HEK293 (cell line): ENCODE measurements around the gene OLA1.

Experiments
- CTCF ChIA-PET: fragments of 350-600 bp; formaldehyde crosslinking; extraction: SDS; loops from one replicate; lab custom pipeline; 2021; ENCODE audit warnings: antibody characterized with exemption; lab: Yijun Ruan, JAX
- POLR2A ChIA-PET: fragments of 300-600 bp; formaldehyde crosslinking; extraction: SDS; loops from one replicate; lab custom pipeline; 2020; ENCODE audit warnings: antibody characterized with exemption, inconsistent platforms; lab: Yijun Ruan, JAX
- H3K27ac ChIP-seq: fragments of 200-500 bp; sonication (Bioruptor generic); 2 replicates; pipeline ENCODE4 v1.5.1; 2014; ENCODE audit warnings: low read depth, low read length, control low read depth, inconsistent platforms; ENCODE audit errors: extremely low read depth
- H3K36me3 ChIP-seq, 2 experiments: fragments of 200-500 bp in 1 of 2; sonication (Bioruptor generic) in 1 of 2; 1 replicate in 1 of 2; 2 replicates in 1 of 2; pipeline ENCODE4 v1.5.1; 2014 to 2017; ENCODE audit warnings: inconsistent platforms in 2 of 2, low read length in 2 of 2; ENCODE audit not compliant: control insufficient read depth in 2 of 2, insufficient read depth in 1 of 2
- H3K4me1 ChIP-seq: fragments of 200-500 bp; sonication (Bioruptor generic); 2 replicates; pipeline ENCODE4 v1.5.1; 2014; ENCODE audit warnings: mild to moderate bottlenecking, low read length, inconsistent platforms; ENCODE audit not compliant: control insufficient read depth, insufficient read depth
- H3K4me3 ChIP-seq: 2 replicates; pipeline ENCODE4 v1.5.1; 2011; ENCODE audit warnings: low read depth, mild to moderate bottlenecking, control low read depth, low read length, moderate library complexity
- H3K9me3 ChIP-seq: fragments of 200-500 bp; sonication (Bioruptor generic); 2 replicates; pipeline ENCODE4 v1.5.1; 2014; ENCODE audit warnings: low read depth, low read length, inconsistent platforms; ENCODE audit not compliant: control insufficient read depth, insufficient read depth
- GLIS1 ChIP-seq: fragments of 450-650 bp; formaldehyde crosslinking; IDR thresholded peaks from 2 replicates; pipeline ENCODE4 v1.5.1; 2016; ENCODE audit warnings: missing biosample characterization, missing genetic modification characterization
- IKZF3 ChIP-seq: fragments of 450-650 bp; IDR thresholded peaks from 2 replicates; pipeline ENCODE4 v1.5.0; 2018; ENCODE audit warnings: missing biosample characterization, mild to moderate bottlenecking, missing genetic modification characterization, moderate library complexity
- YY2 ChIP-seq: fragments of 450-650 bp; formaldehyde crosslinking; IDR thresholded peaks from 2 replicates; pipeline ENCODE4 v1.5.1; 2016; ENCODE audit warnings: missing biosample characterization, missing genetic modification characterization
- ZBTB7A ChIP-seq: fragments of 450-650 bp; formaldehyde crosslinking; IDR thresholded peaks from 2 replicates; pipeline ENCODE4 v1.5.1; 2016; ENCODE audit warnings: low read depth, missing biosample characterization, missing genetic modification characterization
- ZFP3 ChIP-seq: fragments of 450-650 bp; formaldehyde crosslinking; IDR thresholded peaks from 2 replicates; pipeline ENCODE4 v1.5.1; 2016; ENCODE audit warnings: low read depth, missing biosample characterization, missing genetic modification characterization
- ZNF133 ChIP-seq: fragments of 450-650 bp; formaldehyde crosslinking; IDR thresholded peaks from 2 replicates; pipeline ENCODE4 v1.5.1; 2016; ENCODE audit warnings: missing biosample characterization, missing genetic modification characterization
- ZNF16 ChIP-seq: fragments of 450-650 bp; formaldehyde crosslinking; IDR thresholded peaks from 2 replicates; pipeline ENCODE4 v1.5.1; 2016; ENCODE audit warnings: low read depth, missing biosample characterization, missing genetic modification characterization
- ZNF266 ChIP-seq: fragments of 450-650 bp; formaldehyde crosslinking; IDR thresholded peaks from 2 replicates; pipeline ENCODE4 v1.5.1; 2016; ENCODE audit warnings: missing biosample characterization, missing genetic modification characterization, low read depth
- ZNF391 ChIP-seq: fragments of 450-650 bp; formaldehyde crosslinking; IDR thresholded peaks from 2 replicates; pipeline ENCODE4 v1.5.1; 2016; ENCODE audit warnings: low read depth, missing biosample characterization, missing genetic modification characterization, borderline replicate concordance
- ZNF404 ChIP-seq: fragments of 450-650 bp; formaldehyde crosslinking; IDR thresholded peaks from 2 replicates; pipeline ENCODE4 v1.5.1; 2017; ENCODE audit warnings: missing biosample characterization, missing genetic modification characterization
- ZNF610 ChIP-seq: fragments of 450-650 bp; formaldehyde crosslinking; IDR thresholded peaks from 2 replicates; pipeline ENCODE4 v1.5.1; 2016; ENCODE audit warnings: missing biosample characterization, missing genetic modification characterization, borderline replicate concordance
- ZNF626 ChIP-seq: fragments of 450-650 bp; sonication (Bioruptor Pico); formaldehyde crosslinking; IDR thresholded peaks from 2 replicates; pipeline ENCODE4 v1.5.1; 2018; ENCODE audit warnings: missing biosample characterization, missing genetic modification characterization, inconsistent platforms
- ZSCAN30 ChIP-seq: fragments of 450-650 bp; IDR thresholded peaks from 2 replicates; pipeline ENCODE4 v1.5.1; 2018; ENCODE audit warnings: missing biosample characterization, mild to moderate bottlenecking, missing genetic modification characterization, moderate library complexity
- TF ChIP-seq, protein P1 (sequence below): fragments of 450-650 bp; formaldehyde crosslinking; IDR thresholded peaks from 2 replicates; pipeline ENCODE4 v1.5.1; 2016; ENCODE audit warnings: missing biosample characterization, missing genetic modification characterization
- TF ChIP-seq, protein P2 (sequence below): fragments of 450-650 bp; formaldehyde crosslinking; IDR thresholded peaks from 2 replicates; pipeline ENCODE4 v1.5.0; 2017; ENCODE audit warnings: missing biosample characterization, missing genetic modification characterization, borderline replicate concordance
- TF ChIP-seq, protein P3 (sequence below): fragments of 450-650 bp; formaldehyde crosslinking; IDR thresholded peaks from 2 replicates; pipeline ENCODE4 v1.5.1; 2016; ENCODE audit warnings: missing biosample characterization, missing genetic modification characterization
- TF ChIP-seq, protein P4 (sequence below): fragments of 450-650 bp; formaldehyde crosslinking; IDR thresholded peaks from 2 replicates; pipeline ENCODE4 v1.5.1; 2017; ENCODE audit warnings: missing biosample characterization, missing genetic modification characterization

The OLA1 gene

DNA sequence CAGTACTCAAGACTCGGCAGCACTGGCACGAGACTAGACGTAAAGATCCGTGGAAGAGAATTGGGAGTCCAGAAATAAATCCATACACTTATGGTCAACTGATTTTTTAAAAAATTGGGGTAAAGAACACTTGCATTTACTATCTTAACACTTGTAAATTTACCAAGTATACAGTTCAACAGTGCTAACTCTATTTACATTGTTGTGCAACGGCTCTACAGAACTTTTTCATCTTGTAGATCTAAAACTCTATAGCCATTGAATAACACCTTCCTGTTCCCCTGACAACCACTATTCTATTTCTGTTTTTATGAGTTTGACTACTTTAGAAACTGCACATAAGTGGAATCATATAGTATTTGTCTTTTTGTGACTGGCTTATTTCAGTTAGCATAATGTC, 153.8 kb downstream of the OLA1 start (continued):
- TF ChIP-seq, protein P1, sequence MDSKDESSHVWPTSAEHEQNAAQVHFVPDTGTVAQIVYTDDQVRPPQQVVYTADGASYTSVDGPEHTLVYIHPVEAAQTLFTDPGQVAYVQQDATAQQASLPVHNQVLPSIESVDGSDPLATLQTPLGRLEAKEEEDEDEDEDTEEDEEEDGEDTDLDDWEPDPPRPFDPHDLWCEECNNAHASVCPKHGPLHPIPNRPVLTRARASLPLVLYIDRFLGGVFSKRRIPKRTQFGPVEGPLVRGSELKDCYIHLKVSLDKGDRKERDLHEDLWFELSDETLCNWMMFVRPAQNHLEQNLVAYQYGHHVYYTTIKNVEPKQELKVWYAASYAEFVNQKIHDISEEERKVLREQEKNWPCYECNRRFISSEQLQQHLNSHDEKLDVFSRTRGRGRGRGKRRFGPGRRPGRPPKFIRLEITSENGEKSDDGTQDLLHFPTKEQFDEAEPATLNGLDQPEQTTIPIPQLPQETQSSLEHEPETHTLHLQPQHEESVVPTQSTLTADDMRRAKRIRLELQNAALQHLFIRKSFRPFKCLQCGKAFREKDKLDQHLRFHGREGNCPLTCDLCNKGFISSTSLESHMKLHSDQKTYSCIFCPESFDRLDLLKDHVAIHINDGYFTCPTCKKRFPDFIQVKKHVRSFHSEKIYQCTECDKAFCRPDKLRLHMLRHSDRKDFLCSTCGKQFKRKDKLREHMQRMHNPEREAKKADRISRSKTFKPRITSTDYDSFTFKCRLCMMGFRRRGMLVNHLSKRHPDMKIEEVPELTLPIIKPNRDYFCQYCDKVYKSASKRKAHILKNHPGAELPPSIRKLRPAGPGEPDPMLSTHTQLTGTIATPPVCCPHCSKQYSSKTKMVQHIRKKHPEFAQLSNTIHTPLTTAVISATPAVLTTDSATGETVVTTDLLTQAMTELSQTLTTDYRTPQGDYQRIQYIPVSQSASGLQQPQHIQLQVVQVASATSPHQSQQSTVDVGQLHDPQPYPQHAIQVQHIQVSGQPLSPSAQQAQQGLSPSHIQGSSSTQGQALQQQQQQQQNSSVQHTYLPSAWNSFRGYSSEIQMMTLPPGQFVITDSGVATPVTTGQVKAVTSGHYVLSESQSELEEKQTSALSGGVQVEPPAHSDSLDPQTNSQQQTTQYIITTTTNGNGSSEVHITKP (tag by site-specific recombination), result no peak
- TF ChIP-seq ZNF16, result no peak
- TF ChIP-seq ZNF626 (tag by site-specific recombination), result no peak
- TF ChIP-seq ZNF266 (tag by site-specific recombination), result no peak
- TF ChIP-seq, protein P2, sequence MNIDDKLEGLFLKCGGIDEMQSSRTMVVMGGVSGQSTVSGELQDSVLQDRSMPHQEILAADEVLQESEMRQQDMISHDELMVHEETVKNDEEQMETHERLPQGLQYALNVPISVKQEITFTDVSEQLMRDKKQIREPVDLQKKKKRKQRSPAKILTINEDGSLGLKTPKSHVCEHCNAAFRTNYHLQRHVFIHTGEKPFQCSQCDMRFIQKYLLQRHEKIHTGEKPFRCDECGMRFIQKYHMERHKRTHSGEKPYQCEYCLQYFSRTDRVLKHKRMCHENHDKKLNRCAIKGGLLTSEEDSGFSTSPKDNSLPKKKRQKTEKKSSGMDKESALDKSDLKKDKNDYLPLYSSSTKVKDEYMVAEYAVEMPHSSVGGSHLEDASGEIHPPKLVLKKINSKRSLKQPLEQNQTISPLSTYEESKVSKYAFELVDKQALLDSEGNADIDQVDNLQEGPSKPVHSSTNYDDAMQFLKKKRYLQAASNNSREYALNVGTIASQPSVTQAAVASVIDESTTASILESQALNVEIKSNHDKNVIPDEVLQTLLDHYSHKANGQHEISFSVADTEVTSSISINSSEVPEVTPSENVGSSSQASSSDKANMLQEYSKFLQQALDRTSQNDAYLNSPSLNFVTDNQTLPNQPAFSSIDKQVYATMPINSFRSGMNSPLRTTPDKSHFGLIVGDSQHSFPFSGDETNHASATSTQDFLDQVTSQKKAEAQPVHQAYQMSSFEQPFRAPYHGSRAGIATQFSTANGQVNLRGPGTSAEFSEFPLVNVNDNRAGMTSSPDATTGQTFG (tag by site-specific recombination), result no peak
- no peak for TF ChIP-seq ZSCAN30 (tag by site-specific recombination)

DNA sequence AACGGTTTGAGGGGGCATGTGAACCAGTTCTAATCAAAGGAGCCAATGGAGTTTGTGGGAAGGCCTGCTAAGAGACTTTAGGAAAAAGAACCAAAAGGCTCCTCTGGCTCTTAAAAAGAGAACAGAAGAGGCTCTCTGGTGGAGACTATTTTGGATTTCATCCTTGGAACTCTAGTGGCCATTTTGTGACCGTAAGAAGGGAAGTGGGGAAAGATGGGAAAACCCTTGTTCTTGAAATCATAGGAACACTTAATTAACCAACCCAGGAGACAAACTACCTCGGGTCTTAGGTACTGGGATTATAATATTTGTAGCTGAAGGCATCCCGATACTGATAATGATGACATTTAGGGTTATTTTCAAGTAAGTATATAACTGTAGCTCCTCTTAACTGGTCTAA, 157.9 kb downstream of the OLA1 start:
- Histone ChIP-seq H3K9me3 (no peaks in the 10 kb centered on the region), H3K4me3 (no peak overlapping the region), H3K4me1 (no peaks in the 10 kb centered on the region), H3K36me3 (peaks cover 0 to 8% of the 10 kb centered on the region in 2 experiments), H3K27ac (no peak overlapping the region)
- ChIA-PET CTCF (no interaction called here), POLR2A (no interaction called here)
- TF ChIP-seq YY2 (tag by site-specific recombination), result no peak
- no peak for TF ChIP-seq ZBTB7A (tag by site-specific recombination)
- no peak for TF ChIP-seq ZNF133
- TF ChIP-seq GLIS1 (tag by site-specific recombination), result no peak
- no peak for TF ChIP-seq ZNF391 (tag by site-specific recombination)
- TF ChIP-seq, protein P3, sequence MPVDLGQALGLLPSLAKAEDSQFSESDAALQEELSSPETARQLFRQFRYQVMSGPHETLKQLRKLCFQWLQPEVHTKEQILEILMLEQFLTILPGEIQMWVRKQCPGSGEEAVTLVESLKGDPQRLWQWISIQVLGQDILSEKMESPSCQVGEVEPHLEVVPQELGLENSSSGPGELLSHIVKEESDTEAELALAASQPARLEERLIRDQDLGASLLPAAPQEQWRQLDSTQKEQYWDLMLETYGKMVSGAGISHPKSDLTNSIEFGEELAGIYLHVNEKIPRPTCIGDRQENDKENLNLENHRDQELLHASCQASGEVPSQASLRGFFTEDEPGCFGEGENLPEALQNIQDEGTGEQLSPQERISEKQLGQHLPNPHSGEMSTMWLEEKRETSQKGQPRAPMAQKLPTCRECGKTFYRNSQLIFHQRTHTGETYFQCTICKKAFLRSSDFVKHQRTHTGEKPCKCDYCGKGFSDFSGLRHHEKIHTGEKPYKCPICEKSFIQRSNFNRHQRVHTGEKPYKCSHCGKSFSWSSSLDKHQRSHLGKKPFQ (tag by site-specific recombination), result no peak
- TF ChIP-seq ZNF404 (tag by site-specific recombination), result no peak
- TF ChIP-seq IKZF3, result no peak
- TF ChIP-seq ZNF610 (tag by site-specific recombination), result no peak
- no peak for TF ChIP-seq ZFP3 (tag by site-specific recombination)
- TF ChIP-seq, protein P4, sequence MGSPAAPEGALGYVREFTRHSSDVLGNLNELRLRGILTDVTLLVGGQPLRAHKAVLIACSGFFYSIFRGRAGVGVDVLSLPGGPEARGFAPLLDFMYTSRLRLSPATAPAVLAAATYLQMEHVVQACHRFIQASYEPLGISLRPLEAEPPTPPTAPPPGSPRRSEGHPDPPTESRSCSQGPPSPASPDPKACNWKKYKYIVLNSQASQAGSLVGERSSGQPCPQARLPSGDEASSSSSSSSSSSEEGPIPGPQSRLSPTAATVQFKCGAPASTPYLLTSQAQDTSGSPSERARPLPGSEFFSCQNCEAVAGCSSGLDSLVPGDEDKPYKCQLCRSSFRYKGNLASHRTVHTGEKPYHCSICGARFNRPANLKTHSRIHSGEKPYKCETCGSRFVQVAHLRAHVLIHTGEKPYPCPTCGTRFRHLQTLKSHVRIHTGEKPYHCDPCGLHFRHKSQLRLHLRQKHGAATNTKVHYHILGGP, result no peak
